Activated CD4-positive, alpha-beta T cell treated with anti-CD3 and anti-CD28 coated beads, Interleukin-2, Interleukin-6, amounts not matched to agents 100 ng/mL and 50 ng/mL, durations not matched to agents 16 hours and 8 hours (primary cell): ENCODE results near the gene CENPS.
"Not testable (repeated sequence)": the region's sequence is repeated elsewhere in the genome, so short reads cannot be mapped to it uniquely, and the experiment has no call there.

Source experiments
- DNase-seq: peaks from one replicate; pipeline ENCODE4 v3.0.0-alpha.2; 2020

Gene CENPS

DNA sequence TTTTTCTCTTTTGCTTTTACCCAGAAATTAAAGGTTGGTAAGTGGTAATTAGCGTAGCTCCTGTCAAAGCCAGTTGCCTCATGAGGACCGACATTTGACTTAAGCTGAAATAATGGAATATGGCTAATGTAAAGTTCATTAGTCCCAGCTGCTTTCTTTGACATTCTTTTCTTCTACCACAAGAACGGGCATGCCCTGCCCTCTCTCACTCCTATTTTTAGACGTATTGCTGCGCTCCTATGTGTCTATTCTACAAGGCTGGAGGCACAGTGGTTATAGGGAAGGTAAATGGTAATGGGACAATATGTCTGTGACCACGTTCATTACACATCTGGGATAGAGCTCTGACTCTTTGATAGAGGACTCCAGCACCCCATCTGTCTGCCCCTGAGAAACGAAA is 26.4 kb downstream of the CENPS start:
- no peak for DNase-seq

DNA sequence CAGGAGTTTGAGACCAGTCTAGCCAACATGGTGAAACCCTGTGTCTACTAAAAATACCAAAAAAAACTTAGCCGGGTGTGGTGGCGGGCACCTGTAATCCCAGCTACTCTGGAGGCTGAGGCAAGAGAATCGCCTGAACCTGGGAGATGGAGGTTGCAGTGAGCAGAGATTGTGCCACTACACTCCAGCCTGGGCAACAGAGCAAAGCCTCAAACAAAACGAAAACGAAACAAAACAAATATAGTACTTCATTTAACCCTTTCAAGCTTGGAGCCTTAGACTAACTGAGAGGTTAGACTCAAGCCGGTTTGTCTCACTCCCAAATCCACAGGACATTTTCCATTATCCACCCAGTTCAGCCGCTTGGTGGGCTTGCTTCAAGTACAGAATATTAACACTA is 27.2 kb downstream of the CENPS start:
- not testable (repeated sequence) for DNase-seq

- DNase-seq: no peak
These were observed 27.6 kb downstream of the CENPS start for GRCh38 chr1:10457875-10458274.

DNA sequence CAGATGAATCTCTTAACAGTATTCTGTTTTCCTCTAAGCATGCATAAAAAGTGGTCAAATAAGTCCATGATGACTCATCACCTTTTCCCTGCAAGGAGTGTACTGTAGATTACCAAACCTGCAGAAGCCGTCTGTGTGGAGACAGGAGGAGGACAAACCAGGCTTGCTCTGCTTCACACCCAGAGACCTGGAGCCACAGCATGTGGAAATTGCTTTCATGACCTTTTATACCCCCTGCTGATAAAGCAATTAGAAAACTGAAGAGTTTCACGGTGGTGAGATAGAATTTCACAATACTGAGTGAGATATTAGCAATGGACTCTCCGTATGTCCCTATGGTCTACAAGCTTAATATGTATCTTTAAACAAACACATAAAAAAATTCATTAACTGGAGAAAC is 29.0 kb downstream of the CENPS start:
- DNase-seq: no peak

DNA sequence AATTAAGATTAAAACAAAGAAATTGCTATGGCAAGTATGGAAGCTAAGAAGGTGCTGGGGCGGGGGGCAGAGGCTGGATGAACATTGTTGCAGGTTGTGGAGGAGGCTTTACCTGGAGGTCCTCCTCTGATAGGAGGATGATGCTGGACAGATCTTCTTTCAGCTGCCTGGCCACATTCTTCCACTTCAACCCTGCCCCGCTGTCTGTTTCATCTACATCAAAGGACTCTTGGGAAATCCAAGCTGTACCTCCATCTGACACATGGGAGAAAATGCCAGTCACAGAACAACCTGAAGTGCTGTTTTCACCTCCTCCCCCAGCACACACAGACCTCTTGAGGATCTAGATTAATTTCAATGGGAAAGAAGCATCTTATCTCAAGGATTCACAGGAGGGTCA is 36.8 kb downstream of the CENPS start:
- DNase-seq: no peak

DNA sequence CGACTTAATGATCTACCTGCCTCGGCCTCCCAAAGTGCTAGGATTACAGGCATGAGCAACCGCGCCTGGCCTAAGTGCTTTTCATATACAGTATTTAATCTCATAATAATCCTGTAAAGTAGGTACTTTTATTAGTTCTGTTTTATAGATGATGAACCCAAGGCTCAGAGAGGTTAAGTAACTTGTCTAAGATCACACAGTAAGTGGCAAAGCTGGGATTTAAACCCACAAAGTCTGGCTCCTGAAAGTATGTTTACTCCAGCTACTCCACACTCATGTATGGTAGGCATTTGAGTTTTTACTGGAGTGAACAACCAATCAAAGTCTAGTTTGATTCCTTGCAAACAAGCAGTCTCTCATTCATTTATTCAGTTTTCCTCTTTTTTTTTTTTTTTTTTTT is 39.8 kb downstream of the CENPS start:
- DNase-seq: no peak

- peak; percentile 12 for DNase-seq
These were observed 41.4 kb downstream of the CENPS start for GRCh38 chr1:10471411-10472219.

DNA sequence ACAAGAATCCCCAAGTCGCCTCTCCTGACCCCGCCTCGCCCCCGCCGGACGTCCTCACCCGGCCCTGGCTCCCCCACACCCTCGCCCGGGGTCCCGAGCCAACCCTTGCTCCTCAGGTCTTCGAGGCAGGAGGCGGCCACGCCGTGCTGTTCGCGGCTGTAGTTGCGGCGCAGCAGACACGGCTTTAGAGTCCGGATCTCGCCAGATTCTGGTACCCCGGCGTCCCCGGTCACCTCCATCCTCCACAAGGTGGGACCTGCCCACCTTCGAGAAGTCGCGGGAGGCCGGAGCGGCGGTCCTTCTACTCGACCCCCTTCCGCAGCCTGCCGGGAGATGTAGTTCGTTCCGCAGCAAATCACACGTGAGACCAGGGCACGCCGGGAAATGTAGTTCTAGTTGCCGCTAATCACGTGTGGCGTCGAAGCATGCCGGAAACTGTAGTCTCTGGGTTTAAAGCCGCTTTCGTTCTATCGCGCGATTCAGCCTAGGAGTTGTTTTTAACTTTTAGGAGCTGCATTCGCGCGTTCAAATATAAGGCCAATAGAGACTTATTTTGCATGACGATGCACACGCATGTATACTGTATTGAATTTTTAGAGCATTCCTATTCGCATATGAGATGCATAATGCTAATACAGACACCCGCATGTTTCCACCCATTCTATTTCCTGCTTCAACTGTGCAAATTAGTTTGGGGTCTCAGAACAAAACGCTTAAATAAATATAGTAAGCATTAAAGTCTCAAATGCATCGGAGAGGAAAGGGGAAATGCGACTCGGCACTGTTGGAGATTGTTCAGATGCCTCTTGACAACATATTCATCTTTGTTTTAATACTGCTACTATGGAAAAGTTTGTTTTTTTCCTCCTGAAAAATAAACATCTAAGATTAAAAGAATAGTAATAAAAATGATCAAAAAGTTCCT is 42.2 kb downstream of the CENPS start, which contains the start of gene DFFA:
Gene DFFA, minus strand, starts transcription at position 310 of the 925 bp plus-strand sequence. Its CDS starts 71 bp downstream, at position 239.
- peak; percentile 96 for DNase-seq

DNA sequence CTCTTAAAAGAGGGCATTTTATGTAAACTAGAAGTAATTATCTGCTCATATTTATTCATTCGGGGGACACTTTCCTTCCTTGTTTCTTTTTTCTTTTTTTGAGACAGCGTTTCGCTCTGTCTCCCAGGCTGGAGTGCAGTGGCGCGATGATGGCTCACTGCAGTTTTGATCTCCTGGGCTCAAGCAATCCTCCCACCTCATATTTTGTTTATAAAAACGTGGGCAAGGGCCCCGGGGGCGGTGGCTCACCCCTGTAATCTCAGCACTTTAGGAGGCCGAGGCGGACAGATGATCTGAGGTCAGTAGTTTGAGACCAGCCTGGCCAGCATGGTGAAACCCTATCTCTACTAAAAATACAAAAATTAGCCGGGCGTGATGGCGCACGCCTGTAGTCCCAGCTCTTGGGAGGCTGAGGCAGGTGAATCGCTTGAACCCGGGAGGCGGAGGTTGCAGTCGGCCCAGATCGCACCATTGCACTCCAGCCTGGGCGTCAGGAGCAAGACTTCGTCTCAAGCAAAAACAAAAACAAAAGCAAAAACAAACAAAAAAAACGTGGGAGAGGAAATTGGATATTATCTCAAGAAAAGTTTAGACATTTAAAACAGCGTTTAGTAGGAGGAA is 43.0 kb downstream of the CENPS start:
- no peak for DNase-seq

GRCh38 chr1:10474309-10474612 is 44.0 kb downstream of the CENPS start:
- not testable (repeated sequence) for DNase-seq

DNA sequence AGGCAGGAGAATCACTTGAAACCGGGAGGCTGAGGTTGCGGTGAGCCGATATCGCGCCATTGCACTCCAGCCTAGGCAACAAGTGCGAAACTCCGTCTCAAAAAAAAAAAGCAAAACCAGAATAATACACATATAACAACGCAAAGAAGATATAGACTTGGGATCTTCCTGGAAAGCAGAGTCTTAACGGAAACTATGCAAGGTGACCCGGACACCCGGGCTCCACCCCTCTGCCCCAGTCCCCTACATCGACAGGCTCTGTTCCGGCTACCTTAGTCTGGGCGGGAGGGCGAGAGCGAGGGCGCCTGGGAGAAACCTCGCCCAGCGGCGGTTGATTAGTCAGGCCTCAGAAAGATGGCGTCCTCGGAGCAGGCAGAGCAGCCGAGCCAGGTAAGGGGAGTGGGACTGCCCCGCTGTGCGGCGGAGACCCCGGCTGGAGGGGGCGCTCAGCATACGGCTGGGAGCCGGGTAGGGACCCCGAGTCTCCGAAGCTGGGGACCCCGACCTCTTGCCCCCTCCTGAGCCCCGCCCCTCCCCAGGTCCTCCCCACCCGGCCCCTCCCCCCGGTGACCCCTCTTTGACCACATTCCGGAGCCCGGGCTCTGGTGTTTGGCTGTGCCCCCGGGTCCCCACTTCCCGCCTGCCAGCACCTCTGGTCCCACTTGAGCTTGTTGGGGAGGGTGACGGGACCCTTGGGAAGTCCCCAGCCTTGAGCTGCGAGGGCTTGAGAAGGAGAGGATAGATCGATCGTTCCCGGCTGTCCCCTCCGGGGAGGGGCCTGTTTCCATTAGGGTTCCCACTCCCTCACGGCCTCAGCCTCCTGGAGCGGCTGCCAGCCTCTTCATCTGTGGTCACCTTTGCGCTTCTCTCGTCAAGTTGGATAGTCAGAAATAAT is 44.6 kb downstream of the CENPS start, which contains the start of gene PEX14:
Gene PEX14, plus strand, starts transcription at position 338 of the 895 bp plus-strand sequence. Its CDS starts 17 bp downstream, at position 355.
- peak; percentile 95 for DNase-seq

- no peak for DNase-seq
These were observed 45.3 kb downstream of the CENPS start for GRCh38 chr1:10475510-10475909.

DNA sequence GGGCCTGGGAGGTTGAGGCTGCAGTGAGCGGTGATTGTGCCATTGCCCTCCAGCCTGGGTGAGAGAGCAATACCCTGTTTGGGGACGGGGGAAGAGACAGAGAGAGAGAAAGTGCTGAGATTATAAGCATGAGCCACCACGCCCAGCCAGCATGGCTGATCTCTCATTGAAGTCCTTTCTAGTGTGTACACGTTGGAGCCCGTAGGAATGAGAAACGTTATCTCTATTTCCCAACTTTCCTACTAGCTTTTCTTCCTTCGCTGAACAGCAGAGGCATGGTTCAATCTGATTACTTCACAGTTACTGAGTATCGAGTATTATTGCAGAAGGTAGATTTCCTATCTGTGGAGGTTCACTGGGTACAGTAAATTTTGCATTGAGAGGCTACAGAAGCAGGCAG is 49.1 kb downstream of the CENPS start:
- no peak for DNase-seq

DNA sequence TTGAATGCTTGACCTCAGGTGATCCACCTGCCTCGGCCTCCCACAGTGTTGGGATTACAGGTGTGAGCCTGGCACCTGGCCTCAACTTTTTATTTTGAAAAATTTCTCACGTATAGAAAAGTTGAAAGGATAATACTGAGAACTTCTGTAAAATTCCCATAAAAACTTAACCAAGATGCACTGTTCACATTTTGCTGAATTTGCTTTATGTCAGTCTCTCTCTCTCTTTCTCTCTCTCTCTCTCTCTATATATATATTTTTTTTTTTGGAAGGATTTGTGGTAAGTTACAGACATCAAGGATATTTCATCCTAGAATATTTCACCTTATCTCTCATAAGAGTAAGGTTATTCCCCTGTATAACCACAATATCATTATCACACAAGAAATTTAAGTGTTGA is 50.4 kb downstream of the CENPS start:
- no peak for DNase-seq

GRCh38 chr1:10484521-10484920 is 54.3 kb downstream of the CENPS start:
- DNase-seq: no peak

- no peak for DNase-seq
These were observed 59.2 kb downstream of the CENPS start for GRCh38 chr1:10489291-10490055.

- no peak for DNase-seq
These were observed 60.2 kb downstream of the CENPS start for GRCh38 chr1:10490286-10490970.
